GM20000 (cell line): Measurements from ENCODE around the gene TIGIT.

Source experiments
- DNase-seq: peaks from one replicate; pipeline ENCODE4 v3.0.0; 2012; ENCODE audit warnings: low spot score
- CTCF ChIP-seq: IDR thresholded peaks from 2 replicates; pipeline ENCODE4 v1.5.1; 2012; ENCODE audit warnings: mild to moderate bottlenecking, control low read depth; ENCODE audit errors: extremely low read depth, missing control alignments

TIGIT gene

GRCh38 chr3:114310695-114311094 is 16.9 kb downstream of the TIGIT start:
- no peak for DNase-seq
- TF ChIP-seq CTCF = no peak

- no peak for TF ChIP-seq CTCF
- no peak for DNase-seq
Measured at GRCh38 chr3:114313426-114313825, 19.6 kb downstream of the TIGIT start.

- TF ChIP-seq CTCF = no peak
- DNase-seq = no peak
Measured at GRCh38 chr3:114314282-114314681, 20.5 kb downstream of the TIGIT start.

GRCh38 chr3:114318295-114318694 is 24.5 kb downstream of the TIGIT start:
- no peak for TF ChIP-seq CTCF
- DNase-seq = no peak

GRCh38 chr3:114319453-114319852 is 25.6 kb downstream of the TIGIT start:
- TF ChIP-seq CTCF = no peak
- DNase-seq = no peak

GRCh38 chr3:114320246-114320645 is 26.4 kb downstream of the TIGIT start:
- no peak for DNase-seq
- no peak for TF ChIP-seq CTCF

GRCh38 chr3:114323546-114324254 is 29.9 kb downstream of the TIGIT start:
- no peak for TF ChIP-seq CTCF
- DNase-seq = no peak
